Fibroblast of skin of back (primary cell): ENCODE results near the gene DSPP. TPM values are rescaled to one million over a fixed set of nuclear protein-coding genes. Genes with fewer than 3 reads are reported as not detected.
"Not testable (repeated sequence)": the region's sequence is repeated elsewhere in the genome, so short reads cannot be mapped to it uniquely, and the experiment has no call there.

Experiments
- DNase-seq: peaks from one replicate; pipeline ENCODE4 v3.0.0-alpha.2; 2013
- polyA plus RNA-seq, 2 experiments: library from polyadenylated mRNA; unstranded; fragments of 120-200 nt; gene quantifications; one replicate each; pipeline ENCODE4 v1.2.1, GENCODE V29; 2013; ENCODE audit not compliant: insufficient read length in 2 of 2

The DSPP gene
- not detected for polyA plus RNA-seq (2013, experiment 1 of 2; ENCODE audit: insufficient read length)
- polyA plus RNA-seq (2013, experiment 2 of 2; ENCODE audit: insufficient read length) = not detected

DNA sequence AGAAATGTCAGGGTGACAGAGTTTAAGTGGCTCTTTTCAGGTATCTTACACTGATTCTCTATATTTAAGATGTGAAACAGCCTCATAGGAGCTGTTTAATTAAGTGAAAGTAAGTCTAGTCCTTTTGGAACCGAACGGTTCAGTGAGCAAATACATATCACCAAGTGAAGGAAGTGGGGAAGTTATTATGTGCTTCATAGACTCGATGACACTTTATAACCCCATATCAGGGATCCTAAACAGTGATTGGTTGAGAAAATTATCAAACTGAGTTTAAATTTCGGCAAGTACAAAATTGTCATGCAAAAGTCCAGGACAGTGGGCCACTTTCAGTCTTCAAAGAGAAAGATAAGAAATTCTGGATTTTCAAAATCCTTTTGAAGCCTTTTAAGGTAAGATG is at the start of gene DSPP:
TSS of gene DSPP (plus strand) at position 301 of the 400 bp plus-strand sequence. CDS start 2,380 bp downstream, outside the sequence.
- no peak for DNase-seq

- DNase-seq = peak; percentile 8
Measured at GRCh38 chr4:87559090-87559837, 49.1 kb upstream of the DSPP start.

GRCh38 chr4:87560802-87561201 is 47.5 kb upstream of the DSPP start:
- DNase-seq = no peak

DNA sequence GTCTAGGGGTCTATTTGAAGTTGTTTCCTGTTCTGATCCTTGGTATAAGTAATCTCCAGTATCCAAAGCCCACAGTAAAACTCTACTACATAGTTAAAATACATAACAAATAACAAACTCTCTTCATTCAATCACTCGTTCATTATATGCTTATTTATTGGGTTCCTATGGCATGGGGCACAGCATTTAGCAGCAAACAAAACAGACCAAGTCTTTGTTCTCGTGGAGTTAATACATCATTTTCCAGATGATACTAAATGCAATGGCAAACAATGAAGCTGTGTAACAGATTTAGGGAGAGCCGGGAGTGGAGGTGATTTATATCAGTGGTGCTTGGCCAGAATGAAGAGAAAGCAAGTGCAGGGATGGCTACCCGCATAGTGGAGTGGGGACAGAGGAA is 42.6 kb upstream of the DSPP start:
- DNase-seq = no peak

GRCh38 chr4:87566276-87566675 is 42.1 kb upstream of the DSPP start:
- no peak for DNase-seq

GRCh38 chr4:87567191-87567590 is 41.1 kb upstream of the DSPP start:
- no peak for DNase-seq

DNA sequence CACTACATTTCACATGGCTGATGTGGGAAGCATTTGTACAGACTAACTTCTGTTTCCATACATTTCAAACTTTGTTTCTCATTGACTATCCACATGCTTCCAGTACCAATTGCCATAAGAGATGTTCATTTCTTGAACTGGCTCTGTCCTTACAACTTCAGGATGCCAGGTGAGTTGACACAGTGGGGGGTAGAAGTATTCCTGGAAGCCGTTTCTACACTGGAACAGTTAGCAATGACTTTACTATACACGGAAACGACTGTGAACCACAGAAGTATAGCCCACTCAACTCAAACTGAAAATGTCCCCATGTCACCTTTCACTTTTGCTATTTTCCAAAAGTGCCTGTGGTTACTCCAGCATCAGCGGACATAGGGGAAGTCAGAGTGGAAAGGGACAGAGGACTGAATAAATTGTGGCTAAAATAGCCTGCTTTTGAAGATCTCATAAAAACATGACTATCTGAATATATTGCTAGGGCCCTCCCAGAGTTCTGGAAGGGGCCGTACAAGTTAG is 38.0 kb upstream of the DSPP start:
- DNase-seq = no peak

GRCh38 chr4:87574376-87574775 is 34.0 kb upstream of the DSPP start:
- not testable (repeated sequence) for DNase-seq

- no peak for DNase-seq
Measured at GRCh38 chr4:87574996-87575395, 33.3 kb upstream of the DSPP start.

- no peak for DNase-seq
Measured at GRCh38 chr4:87575408-87575807, 32.9 kb upstream of the DSPP start.

- DNase-seq = no peak
Measured at GRCh38 chr4:87575983-87576382, 32.3 kb upstream of the DSPP start.

DNA sequence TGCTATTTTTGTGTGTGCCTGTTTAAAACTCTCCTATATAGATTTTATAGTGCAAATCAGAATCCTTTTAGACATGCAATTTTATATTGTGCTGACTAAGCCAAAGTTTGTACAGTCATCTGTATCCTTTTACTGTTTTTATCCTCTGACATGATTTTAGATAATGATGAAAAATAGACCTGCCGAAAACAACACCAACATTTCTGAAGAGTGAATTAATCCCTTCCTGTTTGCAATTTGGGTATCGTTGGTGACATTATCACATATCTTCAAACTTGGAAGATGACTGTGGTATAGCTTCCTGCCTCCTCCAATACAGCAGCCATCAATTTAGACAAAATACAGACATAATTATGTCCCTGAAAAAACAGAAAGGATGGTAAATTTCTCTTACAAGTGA is 28.9 kb upstream of the DSPP start:
- DNase-seq = no peak

DNA sequence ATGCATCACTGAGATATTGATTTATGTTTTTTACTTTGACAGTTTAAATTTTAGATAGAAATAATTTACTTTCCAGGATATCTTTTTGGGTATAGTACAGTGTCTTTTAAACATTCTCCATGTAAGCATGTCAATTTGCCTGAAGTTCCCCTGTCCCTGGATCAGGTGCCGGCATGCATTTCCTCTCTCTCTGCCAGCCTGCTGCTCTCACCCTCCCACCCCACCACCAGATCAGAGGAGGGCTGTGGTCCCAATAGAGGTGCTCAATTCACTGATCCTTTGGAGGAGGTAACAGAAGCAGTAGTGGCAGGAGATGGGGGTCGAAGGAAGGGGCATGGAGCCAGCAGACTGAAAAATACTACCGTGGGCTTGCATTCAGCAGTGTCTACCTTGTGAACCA is 28.3 kb upstream of the DSPP start:
- DNase-seq = no peak

DNA sequence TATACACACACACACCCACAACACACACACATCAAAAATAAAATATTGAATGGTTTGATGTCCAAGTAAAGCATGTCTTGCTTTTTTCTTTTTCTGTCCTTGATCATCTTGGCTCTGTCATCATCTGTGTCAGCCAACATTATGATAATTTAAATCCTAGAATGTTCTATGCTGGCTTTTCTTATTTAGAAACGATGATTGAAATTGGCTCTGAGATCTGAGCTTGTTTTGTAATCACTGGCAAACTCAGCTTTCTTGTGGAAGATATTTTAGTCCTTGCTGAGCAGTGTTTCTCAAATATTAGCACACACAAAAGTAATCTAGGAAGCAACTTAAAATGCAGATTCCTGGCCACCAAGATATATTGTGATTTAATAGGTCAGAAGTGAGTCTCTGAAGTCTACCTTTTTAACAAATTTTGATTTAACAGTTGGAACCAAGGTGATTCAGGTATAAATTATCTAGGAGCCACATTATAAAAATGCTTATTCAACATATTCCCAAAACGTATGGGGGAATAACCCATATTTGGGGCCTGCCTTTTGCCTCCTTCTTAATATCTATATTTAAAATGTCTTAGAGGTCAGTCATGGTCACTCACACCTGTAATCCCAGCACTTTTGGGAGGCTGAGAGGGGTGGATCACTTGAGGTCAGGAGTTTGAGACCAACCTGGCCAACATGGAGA is 24.0 kb upstream of the DSPP start:
- no peak for DNase-seq

GRCh38 chr4:87589531-87589930 is 18.8 kb upstream of the DSPP start:
- peak; percentile 87 for DNase-seq

GRCh38 chr4:87592124-87592523 is 16.2 kb upstream of the DSPP start:
- no peak for DNase-seq

DNA sequence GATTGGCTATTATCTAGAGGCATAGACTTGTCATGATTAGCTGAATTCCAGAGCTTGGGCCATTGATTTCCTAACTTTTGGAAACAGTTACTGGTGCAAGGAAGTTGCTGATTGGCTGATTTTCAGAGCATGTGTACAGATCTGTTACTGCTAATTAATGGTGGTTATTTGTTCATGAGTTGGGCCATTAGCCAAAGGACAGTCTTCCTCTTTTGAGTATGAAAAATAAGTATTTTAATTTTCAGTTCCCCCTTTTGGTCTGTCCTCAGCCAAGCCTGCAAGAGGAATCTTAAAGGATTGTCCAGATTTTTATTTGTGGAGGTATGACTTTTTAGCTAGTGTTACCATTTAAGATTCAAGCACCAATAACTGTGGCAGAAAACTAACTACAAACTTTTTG is 7.0 kb upstream of the DSPP start:
- DNase-seq = no peak

DNA sequence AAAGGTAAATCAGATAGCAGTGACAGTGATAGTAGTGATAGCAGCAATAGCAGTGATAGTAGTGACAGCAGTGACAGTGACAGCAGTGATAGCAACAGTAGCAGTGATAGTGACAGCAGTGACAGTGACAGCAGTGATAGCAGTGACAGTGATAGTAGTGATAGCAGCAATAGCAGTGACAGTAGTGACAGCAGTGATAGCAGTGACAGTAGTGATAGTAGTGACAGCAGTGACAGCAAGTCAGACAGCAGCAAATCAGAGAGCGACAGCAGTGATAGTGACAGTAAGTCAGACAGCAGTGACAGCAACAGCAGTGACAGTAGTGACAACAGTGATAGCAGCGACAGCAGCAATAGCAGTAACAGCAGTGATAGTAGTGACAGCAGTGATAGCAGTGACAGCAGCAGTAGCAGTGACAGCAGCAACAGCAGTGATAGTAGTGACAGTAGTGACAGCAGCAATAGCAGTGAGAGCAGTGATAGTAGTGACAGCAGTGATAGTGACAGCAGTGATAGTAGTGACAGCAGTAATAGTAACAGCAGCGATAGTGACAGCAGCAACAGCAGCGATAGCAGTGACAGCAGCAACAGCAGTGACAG is 6.1 kb downstream of the DSPP start:
- DNase-seq = no peak

DNA sequence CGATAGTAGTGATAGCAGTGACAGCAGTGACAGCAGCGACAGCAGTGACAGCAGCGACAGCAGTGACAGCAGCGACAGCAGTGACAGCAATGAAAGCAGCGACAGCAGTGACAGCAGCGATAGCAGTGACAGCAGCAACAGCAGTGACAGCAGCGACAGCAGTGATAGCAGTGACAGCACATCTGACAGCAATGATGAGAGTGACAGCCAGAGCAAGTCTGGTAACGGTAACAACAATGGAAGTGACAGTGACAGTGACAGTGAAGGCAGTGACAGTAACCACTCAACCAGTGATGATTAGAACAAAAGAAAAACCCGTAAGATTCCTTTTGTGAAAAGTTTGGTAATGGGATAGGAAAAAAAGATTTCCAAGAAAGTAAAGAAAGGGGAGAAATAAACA is 7.9 kb downstream of the DSPP start:
- no peak for DNase-seq

DNA sequence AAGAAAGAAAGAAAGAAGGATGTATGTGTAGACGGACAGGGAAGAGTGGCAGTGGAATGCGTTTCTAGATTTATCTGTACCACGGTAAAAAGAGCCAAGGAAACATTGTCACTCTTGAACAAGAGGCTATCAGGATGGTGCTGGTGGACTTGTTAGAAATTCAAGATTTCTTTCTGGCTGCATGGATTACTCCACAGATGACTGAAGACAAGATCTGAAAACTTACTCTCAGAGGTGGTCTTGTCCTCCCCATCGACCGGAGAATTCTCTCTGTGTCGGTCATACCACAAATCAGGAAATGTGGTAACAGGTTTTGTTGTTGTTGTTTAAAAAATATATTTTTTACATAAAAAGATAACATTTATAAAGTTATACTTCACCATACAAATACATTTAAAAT is 11.8 kb downstream of the DSPP start:
- DNase-seq = no peak

DNA sequence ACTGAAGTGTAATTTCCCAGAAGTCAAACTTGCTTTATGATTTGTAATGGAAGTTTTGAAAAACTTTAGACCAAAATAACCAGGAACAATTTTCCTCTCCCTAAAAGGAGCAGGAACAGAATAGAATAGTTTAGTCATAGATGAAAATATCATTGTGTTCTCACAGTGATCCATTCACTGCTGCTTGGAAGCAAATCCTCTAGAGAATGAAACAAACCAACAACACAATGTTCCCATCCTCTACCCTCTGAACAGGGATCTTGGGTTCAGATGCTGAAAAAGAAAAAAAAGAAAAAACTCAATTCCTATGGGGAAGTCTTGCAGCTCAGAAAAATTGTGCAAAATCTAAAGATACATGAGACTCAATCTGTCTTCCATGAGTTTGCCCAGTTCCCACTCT is 12.2 kb downstream of the DSPP start:
- no peak for DNase-seq

DNA sequence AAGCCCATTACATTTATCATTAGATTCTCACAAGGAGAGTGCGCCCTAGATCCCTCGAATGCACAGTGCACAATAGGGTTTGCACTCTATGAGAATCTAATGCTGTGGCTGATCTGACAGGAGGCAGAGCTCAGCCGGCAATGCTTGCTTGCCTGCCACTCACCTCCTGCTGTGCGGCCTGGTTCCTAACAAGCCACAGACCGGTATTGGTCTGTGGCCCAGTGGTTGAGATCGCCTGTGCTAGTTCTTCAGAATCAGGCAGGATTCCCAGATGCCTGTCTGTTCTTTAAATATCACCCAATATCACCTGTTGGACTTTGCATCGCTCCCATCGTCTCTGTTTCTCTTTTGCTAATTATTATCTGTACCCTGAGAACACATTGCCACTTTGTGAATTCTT is 14.0 kb downstream of the DSPP start:
- no peak for DNase-seq

- no peak for DNase-seq
Measured at GRCh38 chr4:87624698-87625097, 16.4 kb downstream of the DSPP start.

DNA sequence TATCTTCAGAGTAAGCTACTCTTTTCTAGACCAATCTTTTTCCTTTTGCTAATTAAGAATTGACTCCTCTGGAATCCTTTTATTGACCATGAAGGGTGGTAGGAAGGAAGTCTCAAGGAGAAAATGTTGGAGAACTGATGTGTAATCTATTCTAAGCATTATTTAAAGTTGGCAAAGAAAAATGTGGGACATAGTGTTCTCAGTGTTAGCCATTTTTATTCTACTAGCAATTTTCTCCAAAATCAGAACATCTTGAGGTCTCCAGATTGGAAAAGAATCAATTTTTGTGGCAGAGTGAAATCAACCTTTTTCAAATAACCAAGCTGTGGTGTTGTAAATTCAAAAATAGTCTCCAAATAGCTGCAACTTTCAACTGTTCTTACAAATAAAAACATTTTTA is 23.3 kb downstream of the DSPP start:
- DNase-seq = no peak
